CD14-positive monocyte (primary cell): Measurements from ENCODE around the gene SH3PXD2A. TPM values are rescaled to one million over a fixed set of nuclear protein-coding genes. Genes with fewer than 3 reads are reported as not detected.

Experiments used
- DNase-seq, 3 donors: peaks; one replicate each; pipeline ENCODE4 v3.0.0-alpha.2; 2011 to 2022
- H2AFZ ChIP-seq: 2 replicates; pipeline ENCODE4 v1.6.0; 2012; ENCODE audit warnings: mild to moderate bottlenecking, low read depth, low read length, inconsistent platforms; ENCODE audit not compliant: insufficient read depth, poor library complexity, severe bottlenecking
- H3K27ac ChIP-seq, 2 donors: 1 replicate in 1 of 2; 2 replicates in 1 of 2; pipeline ENCODE4 v1.5.1; 2012 to 2013; ENCODE audit warnings: low read length in 2 of 2, control low read depth in 1 of 2, inconsistent platforms in 1 of 2, low read depth in 1 of 2, mild to moderate bottlenecking in 1 of 2
- H3K27me3 ChIP-seq, 2 donors: one replicate each; pipeline versions ENCODE4 v1.6.0 to v1.6.1; 2011 to 2013; ENCODE audit warnings: low read length in 2 of 2; ENCODE audit not compliant: control insufficient read depth in 2 of 2, insufficient read depth in 2 of 2
- H3K36me3 ChIP-seq, 2 donors: replicated peaks in 1 of 2; 1 replicate in 1 of 2; 2 replicates in 1 of 2; pipeline versions ENCODE4 v1.5.1 to v1.6.1; 2012 to 2013; ENCODE audit warnings: low read length in 2 of 2, control low read depth in 1 of 2, inconsistent platforms in 1 of 2, mild to moderate bottlenecking in 1 of 2; ENCODE audit not compliant: insufficient read depth in 2 of 2, control insufficient read depth in 1 of 2
- H3K4me1 ChIP-seq, 2 donors: 1 replicate in 1 of 2; 2 replicates in 1 of 2; pipeline versions ENCODE4 v1.5.1 to v1.6.1; 2012 to 2013; ENCODE audit warnings: low read length in 2 of 2, control low read depth in 1 of 2, inconsistent platforms in 1 of 2, mild to moderate bottlenecking in 1 of 2, moderate library complexity in 1 of 2; ENCODE audit not compliant: insufficient read depth in 2 of 2, control insufficient read depth in 1 of 2
- H3K4me2 ChIP-seq: replicated peaks from 2 replicates; pipeline ENCODE3; 2012; ENCODE audit warnings: low read length, moderate library complexity, mild to moderate bottlenecking; ENCODE audit not compliant: poor library complexity, severe bottlenecking; ENCODE audit errors: extremely low read depth
- H3K4me3 ChIP-seq, 3 experiments: fragments of 200-600 bp in 1 of 3; sonication (generic) in 1 of 3; replicated peaks in 1 of 3; 1 replicate in 2 of 3; 2 replicates in 1 of 3; pipeline ENCODE4 v1.5.1; 2011 to 2013; ENCODE audit warnings: low read length in 3 of 3, mild to moderate bottlenecking in 3 of 3, control low read depth in 2 of 3, low read depth in 2 of 3, inconsistent platforms in 1 of 3, moderate library complexity in 1 of 3
- H3K79me2 ChIP-seq: 2 replicates; pipeline ENCODE4 v1.6.0; 2012; ENCODE audit warnings: mild to moderate bottlenecking, control low read depth, inconsistent platforms, low read length, moderate library complexity; ENCODE audit not compliant: insufficient read depth
- H3K9ac ChIP-seq: 2 replicates; pipeline ENCODE4 v1.6.0; 2017; ENCODE audit warnings: low read length, mild to moderate bottlenecking; ENCODE audit not compliant: insufficient read depth, poor library complexity, severe bottlenecking
- H3K9me3 ChIP-seq, 2 donors: replicated peaks in 1 of 2; 1 replicate in 1 of 2; 2 replicates in 1 of 2; pipeline versions ENCODE4 v1.5.1 to v1.6.1; 2012 to 2013; ENCODE audit warnings: low read length in 2 of 2, control low read depth in 1 of 2; ENCODE audit not compliant: control insufficient read depth in 1 of 2, insufficient read depth in 1 of 2
- H4K20me1 ChIP-seq: 2 replicates; pipeline ENCODE4 v1.6.0; 2012; ENCODE audit warnings: mild to moderate bottlenecking, low read length, control low read depth, moderate library complexity; ENCODE audit not compliant: insufficient read depth
- H3K27ac Mint-ChIP-seq, 7 donors: one replicate each; pipeline ENCODE4 v1.8.0; 2020; ENCODE audit warnings: mild to moderate bottlenecking in 7 of 7, mixed read lengths in 7 of 7, moderate library complexity in 6 of 7, inconsistent platforms in 2 of 7
- H3K27me3 Mint-ChIP-seq, 3 donors: one replicate each; pipeline ENCODE4 v1.8.0; 2021 to 2022; ENCODE audit warnings: low read depth in 3 of 3, mild to moderate bottlenecking in 3 of 3, mixed read lengths in 3 of 3, moderate library complexity in 3 of 3, inconsistent platforms in 1 of 3
- H3K36me3 Mint-ChIP-seq, 2 donors: one replicate each; pipeline ENCODE4 v1.8.0; 2020; ENCODE audit warnings: mixed read lengths in 2 of 2, inconsistent platforms in 1 of 2, mild to moderate bottlenecking in 1 of 2
- H3K4me1 Mint-ChIP-seq: one replicate; pipeline ENCODE4 v1.8.0; 2020; ENCODE audit warnings: mild to moderate bottlenecking, mixed read lengths
- H3K4me3 Mint-ChIP-seq, 2 donors: one replicate each; pipeline ENCODE4 v1.8.0; 2020; ENCODE audit warnings: mild to moderate bottlenecking in 2 of 2, mixed read lengths in 2 of 2, moderate library complexity in 1 of 2
- H3K9me3 Mint-ChIP-seq, 7 donors: one replicate each; pipeline ENCODE4 v1.8.0; 2020 to 2022; ENCODE audit warnings: mixed read lengths in 7 of 7, mild to moderate bottlenecking in 6 of 7, moderate library complexity in 6 of 7, inconsistent platforms in 2 of 7
- WGBS: methylation state at CpG from one replicate; pipeline ENCODE4 v1.1.5; 2013; ENCODE audit warnings: missing lambda C conversion rate; ENCODE audit not compliant: insufficient coverage; 5-methylcytosine and 5-hydroxymethylcytosine counted together
- intact Hi-C, 2 donors: fragments of 100-400 bp; cut with micrococcal nuclease; formaldehyde crosslinking; loops; one replicate each; pipeline versions ENCODE4 v1.15.0 to v1.15.1; 2023
- polyA plus RNA-seq, 3 donors: library from polyadenylated mRNA; depleted of rRNA in 1 of 3; unstranded in 2 of 3; stranded (reverse) in 1 of 3; fragments of 300-500 nt in 2 of 3; fragments of >200 nt in 1 of 3; fragmentation: Illumina TruSeq in 2 of 3; gene quantifications; 1 replicate in 2 of 3; 2 replicates in 1 of 3; pipeline ENCODE4 v1.2.3, GENCODE V29; 2012 to 2021
- TF ChIP-seq, protein P1 (sequence below): fragments of 200-600 bp; IDR thresholded peaks from one replicate; pipeline ENCODE4 v1.8.0; 2022; ENCODE audit warnings: antibody characterized with exemption, mild to moderate bottlenecking

Gene SH3PXD2A
- polyA plus RNA-seq, 3 donors: 0.01 to 0.76 (median 0.05) TPM

DNA sequence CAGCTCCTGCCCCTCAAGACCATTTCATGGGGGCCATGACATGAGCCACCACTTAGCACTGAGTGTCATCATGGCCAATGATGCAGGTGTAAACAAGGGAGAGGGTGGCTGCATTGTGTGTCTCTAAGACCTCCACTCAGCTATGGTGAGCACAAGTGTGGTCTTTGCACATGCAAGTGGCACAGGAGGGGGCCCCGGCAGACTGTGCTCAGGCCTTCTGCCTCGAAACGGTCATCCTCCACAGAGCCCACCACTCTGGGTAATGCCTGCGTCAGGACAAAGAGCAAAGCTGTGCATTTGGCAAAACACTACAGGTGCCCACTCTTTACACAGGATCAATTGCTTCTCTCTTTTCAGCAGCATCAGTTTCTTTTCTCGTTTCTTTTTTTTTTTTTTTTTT lies 125.5 kb downstream of the SH3PXD2A start:
- H3K9me3 ChIP-seq: no peaks in the 10 kb centered on the region
- H3K9me3 Mint-ChIP-seq: no peaks in the 10 kb centered on the region
- no peak overlapping the region for H3K27ac Mint-ChIP-seq
- H3K4me2 ChIP-seq: no peak overlapping the region
- H3K4me1 Mint-ChIP-seq: no peaks in the 10 kb centered on the region
- H3K36me3 Mint-ChIP-seq: no peaks in the 10 kb centered on the region
- no peaks in the 10 kb centered on the region for H3K36me3 ChIP-seq
- WGBS: 97% methylated on average over 4 of the region's 5 CpGs
- no peak overlapping the region for H3K27ac ChIP-seq
- no peak for DNase-seq
- no peaks in the 10 kb centered on the region for H3K4me1 ChIP-seq
- H3K9ac ChIP-seq: no peak overlapping the region
- no peak overlapping the region for H3K4me3 Mint-ChIP-seq
- no peak overlapping the region for H2AFZ ChIP-seq
- H4K20me1 ChIP-seq: no peaks in the 10 kb centered on the region
- no peaks in the 10 kb centered on the region for H3K27me3 ChIP-seq
- no peaks in the 10 kb centered on the region for H3K79me2 ChIP-seq
- no peak overlapping the region for H3K4me3 ChIP-seq
- TF ChIP-seq, protein P1, sequence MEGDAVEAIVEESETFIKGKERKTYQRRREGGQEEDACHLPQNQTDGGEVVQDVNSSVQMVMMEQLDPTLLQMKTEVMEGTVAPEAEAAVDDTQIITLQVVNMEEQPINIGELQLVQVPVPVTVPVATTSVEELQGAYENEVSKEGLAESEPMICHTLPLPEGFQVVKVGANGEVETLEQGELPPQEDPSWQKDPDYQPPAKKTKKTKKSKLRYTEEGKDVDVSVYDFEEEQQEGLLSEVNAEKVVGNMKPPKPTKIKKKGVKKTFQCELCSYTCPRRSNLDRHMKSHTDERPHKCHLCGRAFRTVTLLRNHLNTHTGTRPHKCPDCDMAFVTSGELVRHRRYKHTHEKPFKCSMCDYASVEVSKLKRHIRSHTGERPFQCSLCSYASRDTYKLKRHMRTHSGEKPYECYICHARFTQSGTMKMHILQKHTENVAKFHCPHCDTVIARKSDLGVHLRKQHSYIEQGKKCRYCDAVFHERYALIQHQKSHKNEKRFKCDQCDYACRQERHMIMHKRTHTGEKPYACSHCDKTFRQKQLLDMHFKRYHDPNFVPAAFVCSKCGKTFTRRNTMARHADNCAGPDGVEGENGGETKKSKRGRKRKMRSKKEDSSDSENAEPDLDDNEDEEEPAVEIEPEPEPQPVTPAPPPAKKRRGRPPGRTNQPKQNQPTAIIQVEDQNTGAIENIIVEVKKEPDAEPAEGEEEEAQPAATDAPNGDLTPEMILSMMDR: no peak
- H3K27me3 Mint-ChIP-seq: peaks cover 0 to 4% (median 3%) of the 10 kb centered on the region in 3 donors
- intact Hi-C loops: no loop called here

DNA sequence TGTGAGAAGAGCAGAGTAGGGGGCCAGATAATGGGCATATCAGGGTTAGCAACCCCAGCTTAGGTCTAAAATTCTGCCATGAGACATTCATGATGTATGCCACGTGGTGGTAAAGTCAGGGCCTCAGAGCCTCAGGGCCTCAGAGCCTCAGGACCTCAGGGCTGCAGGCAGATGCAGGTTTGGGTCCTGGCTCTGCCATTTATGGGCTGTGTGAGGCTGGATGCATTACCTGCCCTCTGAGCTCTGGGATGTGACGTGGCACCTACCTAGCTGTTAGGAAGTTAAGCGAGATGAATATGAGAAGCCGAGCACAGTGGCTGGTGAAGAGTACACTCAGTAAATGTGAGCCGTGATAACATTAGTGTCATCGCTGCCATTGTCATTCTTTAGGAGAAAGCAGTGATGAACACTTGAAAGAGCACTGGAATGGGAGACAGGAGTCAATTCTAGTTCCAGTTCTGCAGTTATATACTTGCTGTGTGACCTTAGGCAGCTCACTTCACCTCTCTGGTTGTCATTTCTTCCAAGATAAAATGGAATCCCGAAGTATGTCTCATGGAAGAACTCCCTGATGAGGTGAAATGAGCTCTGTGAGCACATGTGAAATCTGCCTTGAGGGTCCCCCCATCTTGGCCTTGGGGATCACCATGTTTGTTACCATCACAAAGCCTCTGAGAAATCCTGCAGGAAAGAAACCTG lies 127.2 kb downstream of the SH3PXD2A start:
- Histone ChIP-seq H3K36me3 (no peaks in the 10 kb centered on the region), H3K27me3 (no peaks in the 10 kb centered on the region), H3K4me2 (no peak overlapping the region), H3K9ac (no peak overlapping the region), H3K9me3 (no peaks in the 10 kb centered on the region), H3K4me1 (no peaks in the 10 kb centered on the region), H3K79me2 (no peaks in the 10 kb centered on the region), H3K27ac (no peak overlapping the region), H3K4me3 (no peak overlapping the region), H2AFZ (no peak overlapping the region), H4K20me1 (no peaks in the 10 kb centered on the region)
- Mint-ChIP-seq H3K4me1 (no peaks in the 10 kb centered on the region), H3K9me3 (no peaks in the 10 kb centered on the region), H3K27ac (no peak overlapping the region), H3K27me3 (peaks cover 0 to 5% (median 1%) of the 10 kb centered on the region in 3 donors), H3K4me3 (no peak overlapping the region), H3K36me3 (no peaks in the 10 kb centered on the region)
- 96% methylated on average over 6 of the region's 7 CpGs for WGBS
- no peak for DNase-seq
- TF ChIP-seq, protein P1: no peak
- intact Hi-C loops: no loop called here
